Sigmoid colon (tissue), 7 donors: ENCODE measurements around the gene FBXL5. TPM values are rescaled to one million over a fixed set of nuclear protein-coding genes. Genes with fewer than 3 reads are reported as not detected.

Source experiments
- DNase-seq: peaks from one replicate; pipeline ENCODE4 v3.0.0-alpha.2; 2019
- H3K27ac ChIP-seq, 4 donors: fragments of 200-600 bp; sonication (generic); one replicate each; pipeline ENCODE4 v1.5.1; 2016 to 2019; ENCODE audit warnings: mild to moderate bottlenecking in 1 of 4
- H3K27me3 ChIP-seq, 3 donors: fragments of 200-600 bp; sonication (generic); one replicate each; pipeline ENCODE4 v1.5.1; 2019; ENCODE audit warnings: mild to moderate bottlenecking in 1 of 3
- H3K36me3 ChIP-seq, 4 donors: fragments of 200-600 bp; sonication (generic); one replicate each; pipeline ENCODE4 v1.5.1; 2016 to 2019
- H3K4me1 ChIP-seq, 4 donors: fragments of 200-600 bp; sonication (generic); one replicate each; pipeline ENCODE4 v1.5.1; 2017 to 2019
- H3K4me3 ChIP-seq, 4 donors: fragments of 200-600 bp; sonication (generic); one replicate each; pipeline ENCODE4 v1.5.1; 2017 to 2019; ENCODE audit warnings: mild to moderate bottlenecking in 2 of 4, moderate library complexity in 1 of 4
- H3K9me3 ChIP-seq, 4 donors: fragments of 200-600 bp in 3 of 4; sonication (generic) in 3 of 4; one replicate each; pipeline versions ENCODE4 v1.5.1 to v1.6.1; 2013 to 2019
- EP300 ChIP-seq, 4 donors: sonication (generic); formaldehyde crosslinking; IDR thresholded peaks; one replicate each; pipeline ENCODE4 v1.6.1; 2017; ENCODE audit warnings: antibody characterized with exemption in 4 of 4
- POLR2A ChIP-seq, 2 donors: fragments of 450-650 bp; IDR thresholded peaks; one replicate each; pipeline ENCODE4 v1.6.1; 2016; ENCODE audit warnings: antibody characterized with exemption in 2 of 2, mild to moderate bottlenecking in 2 of 2, moderate library complexity in 2 of 2
- POLR2AphosphoS5 ChIP-seq, 4 donors: sonication (generic); formaldehyde crosslinking; IDR thresholded peaks; one replicate each; pipeline ENCODE4 v1.6.1; 2017; ENCODE audit warnings: antibody characterized with exemption in 4 of 4
- WGBS, 2 donors: extraction: QIAGEN DNeasy Blood & Tissue Kit; methylation state at CpG; one replicate each; pipeline ENCODE4 v1.1.7; 2013; 5-methylcytosine and 5-hydroxymethylcytosine counted together
- intact Hi-C: fragments of 100-400 bp; cut with DNase I; formaldehyde crosslinking; loops from one replicate; pipeline ENCODE4 v1.15.1; 2023
- polyA plus RNA-seq, 3 donors: library from polyadenylated mRNA; stranded (reverse); fragments of 200-250 nt; gene quantifications; one replicate each; pipeline ENCODE4 v1.2.3, GENCODE V29; 2013
- total RNA-seq, 4 donors: library from RNA; depleted of rRNA; stranded (reverse); fragments of >200 nt; gene quantifications; one replicate each; pipeline ENCODE4 v1.1.0, GENCODE V29; 2016
- TF ChIP-seq, protein P1 (sequence below), 4 experiments: fragments of 450-650 bp in 3 of 4; fragments of 200-600 bp in 1 of 4; IDR thresholded peaks; one replicate each; pipeline ENCODE4 v1.5.1; 2016 to 2019; ENCODE audit warnings: antibody characterized with exemption in 4 of 4, mild to moderate bottlenecking in 3 of 4, moderate library complexity in 2 of 4
- donor health status: healthy with polysubstance abuse.
- donor health status: Bipolar disorder and iron deficiency.
- donor health status: healthy.

FBXL5 gene
- total and polyA plus RNA-seq, 7 donors: 32.9 to 271 (median 134) TPM

DNA sequence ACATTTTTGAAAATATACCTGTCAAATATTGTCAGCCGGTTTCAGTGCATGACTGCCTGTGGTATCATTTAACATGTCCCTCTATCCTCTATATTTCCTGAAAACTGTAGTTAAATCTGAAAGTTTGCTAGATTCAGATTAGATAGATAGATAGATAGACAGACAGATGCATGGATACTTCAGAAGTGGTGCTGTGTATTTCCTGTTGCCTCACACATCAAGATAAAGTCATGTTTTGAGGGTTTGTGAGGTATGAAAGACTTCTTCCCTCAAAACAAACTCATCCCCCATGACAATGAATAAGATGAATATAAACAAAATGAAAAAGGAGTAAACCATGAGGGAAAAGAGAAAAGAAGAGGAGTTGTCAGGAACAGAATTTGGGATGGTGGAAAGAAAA, 41.7 kb upstream of the FBXL5 start:
- H3K27me3 ChIP-seq: no peaks in the 10 kb centered on the region
- no peak for DNase-seq
- H3K9me3 ChIP-seq: no peaks in the 10 kb centered on the region
- 95% methylated on average over 1 of the region's 1 CpG for WGBS, 2 donors
- H3K4me3 ChIP-seq: no peak overlapping the region
- H3K4me1 ChIP-seq: no peaks in the 10 kb centered on the region
- intact Hi-C loops: no loop called here
- no peaks in the 10 kb centered on the region for H3K36me3 ChIP-seq
- H3K27ac ChIP-seq: no peak overlapping the region
- TF ChIP-seq POLR2A (IDR thresholded peaks at IDR 0.05) (no peak), EP300 (IDR thresholded peaks at IDR 0.05) (no peak), POLR2AphosphoS5 (IDR thresholded peaks at IDR 0.05) (no peak)
- TF ChIP-seq, protein P1, sequence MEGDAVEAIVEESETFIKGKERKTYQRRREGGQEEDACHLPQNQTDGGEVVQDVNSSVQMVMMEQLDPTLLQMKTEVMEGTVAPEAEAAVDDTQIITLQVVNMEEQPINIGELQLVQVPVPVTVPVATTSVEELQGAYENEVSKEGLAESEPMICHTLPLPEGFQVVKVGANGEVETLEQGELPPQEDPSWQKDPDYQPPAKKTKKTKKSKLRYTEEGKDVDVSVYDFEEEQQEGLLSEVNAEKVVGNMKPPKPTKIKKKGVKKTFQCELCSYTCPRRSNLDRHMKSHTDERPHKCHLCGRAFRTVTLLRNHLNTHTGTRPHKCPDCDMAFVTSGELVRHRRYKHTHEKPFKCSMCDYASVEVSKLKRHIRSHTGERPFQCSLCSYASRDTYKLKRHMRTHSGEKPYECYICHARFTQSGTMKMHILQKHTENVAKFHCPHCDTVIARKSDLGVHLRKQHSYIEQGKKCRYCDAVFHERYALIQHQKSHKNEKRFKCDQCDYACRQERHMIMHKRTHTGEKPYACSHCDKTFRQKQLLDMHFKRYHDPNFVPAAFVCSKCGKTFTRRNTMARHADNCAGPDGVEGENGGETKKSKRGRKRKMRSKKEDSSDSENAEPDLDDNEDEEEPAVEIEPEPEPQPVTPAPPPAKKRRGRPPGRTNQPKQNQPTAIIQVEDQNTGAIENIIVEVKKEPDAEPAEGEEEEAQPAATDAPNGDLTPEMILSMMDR (IDR thresholded peaks at IDR 0.05): no peak

DNA sequence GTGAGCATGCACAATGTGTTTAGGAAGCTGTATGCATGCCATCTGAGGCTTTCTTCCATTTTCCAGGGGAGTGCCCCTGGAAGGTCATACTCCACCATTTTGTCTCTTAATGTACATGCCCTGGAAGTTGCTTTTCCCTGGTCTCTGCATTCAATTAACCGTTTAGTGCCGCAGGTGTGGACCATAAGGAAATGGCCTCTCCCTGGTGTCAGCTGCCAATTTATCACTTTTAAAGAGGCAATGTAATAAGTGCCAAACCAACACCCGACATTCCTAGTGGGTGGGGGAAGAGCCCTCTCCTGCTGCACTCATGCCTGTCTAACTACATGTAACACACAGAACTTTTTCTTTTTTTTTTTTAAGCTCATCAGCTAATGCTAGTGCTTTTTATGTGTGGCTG, 40.6 kb upstream of the FBXL5 start:
- Histone ChIP-seq H3K36me3 (no peaks in the 10 kb centered on the region), H3K27me3 (no peaks in the 10 kb centered on the region), H3K4me1 (peaks cover 0 to 5% (median under 1%) of the 10 kb centered on the region in 4 donors), H3K9me3 (no peaks in the 10 kb centered on the region), H3K4me3 (no peak overlapping the region), H3K27ac (no peak overlapping the region)
- no peak for TF ChIP-seq POLR2A (IDR thresholded peaks at IDR 0.05)
- TF ChIP-seq, protein P1 (IDR thresholded peaks at IDR 0.05): no peak
- 20 to 71% methylated on average over 3 of the region's 3 CpGs for WGBS, 2 donors
- DNase-seq: no peak
- intact Hi-C loops: no loop called here

DNA sequence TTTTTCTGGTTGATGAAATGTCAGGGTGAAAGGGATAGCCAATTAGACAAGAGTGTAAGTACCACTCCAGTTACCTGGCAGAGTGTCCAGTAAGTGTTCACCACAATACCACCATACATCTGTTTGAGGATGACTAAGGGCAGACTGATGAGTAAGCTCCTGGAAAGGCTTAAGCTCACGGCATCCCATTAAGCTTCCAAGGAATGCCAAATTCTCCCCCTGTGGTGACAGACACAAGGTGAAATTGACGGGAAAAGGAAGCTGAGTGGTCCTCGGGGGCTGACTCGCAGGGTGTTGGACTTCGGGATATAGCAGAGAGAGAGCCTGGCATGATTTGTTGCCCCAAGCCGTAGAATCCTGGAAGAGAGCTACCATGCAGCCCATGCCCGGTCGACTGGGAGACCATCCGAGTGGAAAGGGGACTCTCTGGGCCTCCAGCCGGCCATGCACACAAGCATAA, 40.1 kb upstream of the FBXL5 start:
- WGBS, 2 donors: 96 to 97% methylated on average over 10 of the region's 10 CpGs
- TF ChIP-seq EP300 (IDR thresholded peaks at IDR 0.05) (no peak), POLR2AphosphoS5 (IDR thresholded peaks at IDR 0.05) (no peak), POLR2A (IDR thresholded peaks at IDR 0.05) (no peak)
- TF ChIP-seq, protein P1 (IDR thresholded peaks at IDR 0.05): no peak
- no peaks in the 10 kb centered on the region for H3K9me3 ChIP-seq
- peaks cover 0 to 9% (median 5%) of the 10 kb centered on the region in 4 donors for H3K4me1 ChIP-seq
- no peak for DNase-seq
- H3K27me3 ChIP-seq: no peaks in the 10 kb centered on the region
- no peak overlapping the region for H3K27ac ChIP-seq
- H3K4me3 ChIP-seq: no peak overlapping the region
- intact Hi-C loops: no loop called here
- no peaks in the 10 kb centered on the region for H3K36me3 ChIP-seq

DNA sequence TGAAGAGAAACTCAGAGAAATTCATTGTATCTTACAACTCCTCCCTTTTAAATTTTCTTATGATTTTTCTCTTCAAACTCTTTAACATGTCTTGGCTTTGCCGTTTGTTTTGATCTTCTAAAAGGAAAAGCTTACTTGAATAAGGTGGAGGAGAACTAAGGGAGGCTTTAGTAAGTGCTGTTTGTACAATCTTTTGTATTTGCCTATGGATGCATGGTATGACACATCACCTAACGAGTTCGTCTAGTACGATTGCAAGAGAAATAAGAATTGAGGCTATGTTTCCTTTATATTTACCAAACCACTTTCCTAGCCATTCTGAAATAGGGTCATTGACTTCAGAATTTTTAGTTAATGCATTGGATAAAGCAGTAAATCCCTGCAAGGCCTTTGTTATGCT, 39.3 kb upstream of the FBXL5 start:
- WGBS, 2 donors: 91 to 92% methylated on average over 4 of the region's 4 CpGs
- no peak for TF ChIP-seq EP300 (IDR thresholded peaks at IDR 0.05)
- TF ChIP-seq, protein P1 (IDR thresholded peaks at IDR 0.05): no peak
- no peak for TF ChIP-seq POLR2AphosphoS5 (IDR thresholded peaks at IDR 0.05)
- no peak for TF ChIP-seq POLR2A (IDR thresholded peaks at IDR 0.05)
- Histone ChIP-seq H3K9me3 (no peaks in the 10 kb centered on the region), H3K27me3 (no peaks in the 10 kb centered on the region), H3K4me1 (peaks cover 0 to 14% (median 7%) of the 10 kb centered on the region in 4 donors), H3K36me3 (peaks cover 0 to under 1% (median 0%) of the 10 kb centered on the region in 4 donors), H3K4me3 (no peak overlapping the region), H3K27ac (no peak overlapping the region)
- DNase-seq: no peak
- intact Hi-C loops: no loop called here

DNA sequence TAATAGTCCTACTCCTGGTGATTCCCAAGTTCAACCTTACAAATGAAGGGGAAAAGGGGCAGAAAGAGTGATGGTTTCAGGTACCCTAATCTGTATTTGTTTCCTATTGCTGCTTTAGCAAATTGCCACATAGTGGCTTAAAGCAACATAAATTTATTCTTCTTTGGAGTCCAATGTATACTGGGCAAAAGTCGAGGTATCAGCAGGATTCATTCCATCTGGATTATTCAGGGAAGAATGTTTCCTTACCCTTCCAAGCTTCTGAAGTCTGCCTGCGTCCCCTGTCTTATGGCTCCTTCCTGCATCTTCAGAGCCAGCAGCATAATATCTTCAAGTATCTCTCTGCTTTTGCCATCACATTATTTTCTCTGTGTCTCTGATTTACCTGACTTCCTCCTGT, 37.4 kb upstream of the FBXL5 start:
- intact Hi-C loops: no loop called here
- WGBS, 2 donors: 86 to 92% methylated on average over 2 of the region's 2 CpGs
- Histone ChIP-seq H3K9me3 (no peaks in the 10 kb centered on the region), H3K4me1 (peaks cover 0 to 14% (median 7%) of the 10 kb centered on the region in 4 donors), H3K36me3 (peaks cover 0 to 12% (median 0%) of the 10 kb centered on the region in 4 donors), H3K27me3 (no peaks in the 10 kb centered on the region), H3K27ac (no peak overlapping the region), H3K4me3 (no peak overlapping the region)
- TF ChIP-seq POLR2AphosphoS5 (IDR thresholded peaks at IDR 0.05) (no peak), EP300 (IDR thresholded peaks at IDR 0.05) (no peak), POLR2A (IDR thresholded peaks at IDR 0.05) (no peak)
- TF ChIP-seq, protein P1 (IDR thresholded peaks at IDR 0.05): no peak
- no peak for DNase-seq
